HG03103 (cell line): ENCODE measurements around the gene MAPKAP1.

Source experiments
- ATAC-seq: cut with Tn5 transposase; IDR thresholded peaks from one replicate; pipeline ENCODE4 v1.9.1; 2021; ENCODE audit warnings: low read depth; ENCODE audit not compliant: unreplicated experiment

Gene MAPKAP1

GRCh38 chr9:125521462-125522327 is 185.3 kb downstream of the MAPKAP1 start:
- ATAC-seq: no peak

GRCh38 chr9:125519734-125520133 is 187.3 kb downstream of the MAPKAP1 start:
- no peak for ATAC-seq

- no peak for ATAC-seq
Observed at GRCh38 chr9:125517577-125517976, 189.4 kb downstream of the MAPKAP1 start.

GRCh38 chr9:125515983-125516940 is 190.7 kb downstream of the MAPKAP1 start:
- ATAC-seq: no peak

GRCh38 chr9:125515281-125515680 is 191.7 kb downstream of the MAPKAP1 start:
- no peak for ATAC-seq

GRCh38 chr9:125514468-125514867 is 192.5 kb downstream of the MAPKAP1 start:
- ATAC-seq: no peak

GRCh38 chr9:125513668-125514413 is 193.2 kb downstream of the MAPKAP1 start:
- ATAC-seq: peak; percentile 63

GRCh38 chr9:125513303-125513667 is 193.7 kb downstream of the MAPKAP1 start:
- no peak for ATAC-seq

GRCh38 chr9:125511789-125512660 is 195.0 kb downstream of the MAPKAP1 start:
- no peak for ATAC-seq

- no peak for ATAC-seq
Observed at GRCh38 chr9:125510980-125511379, 196.0 kb downstream of the MAPKAP1 start.

GRCh38 chr9:125509476-125509875 is 197.5 kb downstream of the MAPKAP1 start:
- ATAC-seq: no peak

- ATAC-seq: no peak
Observed at GRCh38 chr9:125508249-125508648, 198.8 kb downstream of the MAPKAP1 start.

GRCh38 chr9:125507226-125507625 is 199.8 kb downstream of the MAPKAP1 start:
- no peak for ATAC-seq

GRCh38 chr9:125505988-125506438 is 201.0 kb downstream of the MAPKAP1 start:
- no peak for ATAC-seq

GRCh38 chr9:125504616-125505015 is 202.4 kb downstream of the MAPKAP1 start:
- ATAC-seq: no peak

GRCh38 chr9:125497906-125498305 is 209.1 kb downstream of the MAPKAP1 start:
- no peak for ATAC-seq

GRCh38 chr9:125497478-125497877 is 209.5 kb downstream of the MAPKAP1 start:
- no peak for ATAC-seq

GRCh38 chr9:125496313-125496834 is 210.6 kb downstream of the MAPKAP1 start:
- no peak for ATAC-seq
